Frontal cortex (tissue), 4 donors: ENCODE results near the gene VASN. TPM values are rescaled to one million over a fixed set of nuclear protein-coding genes. Genes with fewer than 3 reads are reported as not detected.
A peak's percentile ranks its signal among the peaks of the same experiment; 100 is the strongest.
"Not testable (repeated sequence)": the region's sequence is repeated elsewhere in the genome, so short reads cannot be mapped to it uniquely, and the experiment has no call there.

Experiments
- DNase-seq, 2 donors: peaks; one replicate each; pipeline ENCODE4 v3.0.0; 2012; ENCODE audit warnings: low spot score in 2 of 2
- FAIRE-seq: peaks from 2 replicates; lab custom pipeline; 2012; peaks lifted over from hg19 to GRCh38; lab: Jason Lieb, UNC
- total RNA-seq: library from RNA; depleted of rRNA; stranded (reverse); fragments of >200 nt; gene quantifications from one replicate; pipeline ENCODE4 v1.2.3, GENCODE V29; 2014
- donor health status: control.
- donor health status: control.
- donor health status: control.

Gene VASN
- total RNA-seq, 1 donor from 2014 or later: 1.6 TPM

DNA sequence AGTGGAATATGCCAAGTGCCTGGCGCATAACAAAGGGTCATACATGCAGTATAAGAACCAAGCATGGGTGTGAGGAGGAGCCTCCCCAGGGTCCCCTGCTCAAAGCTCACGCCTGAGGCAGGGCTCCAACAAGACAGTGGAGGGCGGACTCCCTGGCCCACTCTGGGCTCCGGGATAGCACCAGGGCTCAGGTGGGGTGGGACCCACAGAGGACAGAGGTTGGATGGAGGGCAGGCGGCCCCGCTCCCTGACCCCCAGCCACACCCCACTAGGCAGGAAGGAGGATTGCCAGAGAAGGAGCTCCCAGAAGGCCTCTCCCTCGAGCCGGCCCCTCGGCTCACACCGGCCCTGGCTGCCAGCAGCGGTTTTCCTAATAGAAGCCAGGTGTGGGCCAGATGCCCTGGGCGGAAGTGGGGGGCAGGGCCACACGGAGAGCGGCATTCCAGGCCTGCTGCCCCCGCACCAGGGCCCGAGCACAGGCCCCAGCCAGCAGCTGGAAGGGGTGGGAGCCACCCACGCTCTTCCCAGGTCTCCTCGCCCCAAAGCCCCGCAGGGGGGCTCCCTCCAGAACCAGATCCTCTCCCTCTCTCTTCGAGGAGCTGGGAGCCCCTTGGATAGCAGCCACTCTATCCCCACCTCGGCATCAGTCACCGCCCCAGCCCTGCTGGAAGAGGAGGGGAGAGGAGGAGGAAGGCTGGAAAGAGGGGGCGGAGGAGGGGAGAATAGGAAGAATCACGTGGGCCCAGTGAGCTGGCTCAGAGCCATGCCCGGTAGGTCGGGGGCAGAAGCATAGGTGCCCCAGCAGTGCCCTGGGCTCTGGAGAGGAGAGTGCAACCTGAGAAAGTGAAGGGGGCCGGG is 21.0 kb downstream of the VASN start:
- DNase-seq (no peak), FAIRE-seq (no peak)

- FAIRE-seq (no peak), DNase-seq (no peak)
Observed at GRCh38 chr16:4393240-4393600, 21.6 kb downstream of the VASN start.

GRCh38 chr16:4393850-4394249 is 22.2 kb downstream of the VASN start:
- FAIRE-seq, DNase-seq: not testable (repeated sequence)

GRCh38 chr16:4395055-4395726 is 23.5 kb downstream of the VASN start:
- FAIRE-seq: no peak
- no peak for DNase-seq

DNA sequence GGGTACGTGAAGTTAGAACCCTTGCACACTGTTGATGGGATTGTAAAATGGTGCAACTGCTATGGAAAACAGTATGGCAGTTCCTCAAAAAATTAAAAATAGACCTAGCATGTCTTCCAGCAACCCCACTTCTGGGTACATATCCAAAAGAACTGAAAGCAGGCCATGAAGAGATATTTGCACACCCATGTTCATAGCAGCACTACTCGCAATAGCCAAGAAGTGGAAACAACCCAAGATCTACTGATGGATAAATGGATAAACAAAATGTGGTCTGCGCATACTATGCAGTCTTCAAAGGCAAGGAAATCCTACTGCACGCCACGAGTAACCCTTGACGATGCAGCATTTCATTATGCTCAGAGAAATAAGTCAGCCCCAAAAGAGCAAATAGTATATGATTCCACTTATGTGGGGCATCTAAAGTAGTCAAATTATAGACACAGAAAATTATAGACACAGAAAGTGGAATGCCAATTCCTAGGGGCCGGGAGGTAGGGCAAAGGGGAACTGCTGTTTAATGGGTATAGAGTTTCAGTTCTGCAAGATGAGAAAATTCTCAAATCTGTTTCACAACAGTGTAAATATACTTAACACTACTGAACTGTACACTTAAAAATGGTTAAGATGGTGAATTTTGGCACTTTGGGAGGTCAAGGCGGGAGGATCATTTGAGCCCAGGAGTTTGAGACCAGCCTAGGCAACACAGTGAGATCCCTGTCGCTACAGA is 27.5 kb downstream of the VASN start:
- DNase-seq (no peak), FAIRE-seq (no peak)

DNA sequence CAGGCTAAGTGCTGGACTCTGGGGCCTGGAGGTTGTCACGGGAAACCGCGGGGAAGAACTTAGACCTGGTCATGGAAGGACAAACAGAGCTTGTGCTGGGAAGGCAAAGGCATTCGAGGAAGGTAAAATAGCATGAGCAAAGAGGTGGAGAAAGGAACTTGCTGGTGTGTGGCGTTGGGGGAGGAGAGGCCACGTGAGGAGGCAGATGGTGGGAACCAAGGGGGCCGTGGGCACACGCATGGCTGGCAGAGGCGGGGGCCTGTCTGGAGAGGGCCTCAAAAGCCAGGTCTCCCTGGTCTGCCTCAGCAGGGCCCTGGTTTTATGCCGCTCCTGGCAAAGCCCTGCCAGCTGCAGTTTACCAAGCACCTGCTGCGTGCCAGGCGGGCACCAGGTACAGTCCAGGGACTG is 29.4 kb downstream of the VASN start:
- FAIRE-seq: no peak
- DNase-seq: no peak

- no peak for FAIRE-seq
Observed at GRCh38 chr16:4401510-4401909, 29.9 kb downstream of the VASN start.

DNA sequence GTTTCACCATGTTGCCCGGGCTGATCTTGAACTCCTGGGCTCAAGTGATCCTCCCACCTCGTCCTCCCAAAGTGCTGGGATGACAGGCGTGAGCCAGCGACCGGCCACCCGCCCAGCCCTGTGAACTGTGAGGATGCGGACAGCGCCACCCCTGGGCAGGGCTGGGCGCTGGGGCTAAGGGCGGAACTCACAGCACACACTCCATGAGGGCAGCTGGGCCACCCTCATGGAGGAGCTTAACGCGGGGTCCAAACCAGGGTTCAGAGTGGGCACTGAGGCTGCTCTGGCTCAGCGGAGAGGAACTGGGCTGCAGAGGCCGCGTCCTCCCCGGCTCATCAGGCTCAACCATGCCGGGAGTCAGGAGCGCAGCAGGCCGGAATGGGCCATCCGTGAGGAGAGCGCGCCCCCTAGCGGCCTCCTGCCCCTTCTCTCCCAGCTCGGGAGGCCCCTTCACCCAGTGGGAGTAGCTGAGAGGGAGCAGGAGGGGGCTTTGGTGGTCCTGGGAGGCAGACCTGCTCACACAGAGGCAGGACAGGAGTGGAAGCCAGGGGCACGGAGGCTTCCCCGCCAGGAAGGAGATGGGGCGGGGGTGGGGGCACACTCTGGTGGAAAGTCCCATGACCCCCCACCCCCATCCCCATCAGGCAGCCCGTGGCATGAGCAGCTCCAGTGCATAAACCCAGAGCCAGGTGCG is 30.9 kb downstream of the VASN start:
- peak; percentile 82 to 94 for DNase-seq
- no peak for FAIRE-seq

More at GRCh38 chr16:4401510-4401909, 29.9 kb downstream of the VASN start:
- no peak for DNase-seq

- no peak for FAIRE-seq
- DNase-seq: no peak
Observed at GRCh38 chr16:4403133-4403949, 31.7 kb downstream of the VASN start.

DNA sequence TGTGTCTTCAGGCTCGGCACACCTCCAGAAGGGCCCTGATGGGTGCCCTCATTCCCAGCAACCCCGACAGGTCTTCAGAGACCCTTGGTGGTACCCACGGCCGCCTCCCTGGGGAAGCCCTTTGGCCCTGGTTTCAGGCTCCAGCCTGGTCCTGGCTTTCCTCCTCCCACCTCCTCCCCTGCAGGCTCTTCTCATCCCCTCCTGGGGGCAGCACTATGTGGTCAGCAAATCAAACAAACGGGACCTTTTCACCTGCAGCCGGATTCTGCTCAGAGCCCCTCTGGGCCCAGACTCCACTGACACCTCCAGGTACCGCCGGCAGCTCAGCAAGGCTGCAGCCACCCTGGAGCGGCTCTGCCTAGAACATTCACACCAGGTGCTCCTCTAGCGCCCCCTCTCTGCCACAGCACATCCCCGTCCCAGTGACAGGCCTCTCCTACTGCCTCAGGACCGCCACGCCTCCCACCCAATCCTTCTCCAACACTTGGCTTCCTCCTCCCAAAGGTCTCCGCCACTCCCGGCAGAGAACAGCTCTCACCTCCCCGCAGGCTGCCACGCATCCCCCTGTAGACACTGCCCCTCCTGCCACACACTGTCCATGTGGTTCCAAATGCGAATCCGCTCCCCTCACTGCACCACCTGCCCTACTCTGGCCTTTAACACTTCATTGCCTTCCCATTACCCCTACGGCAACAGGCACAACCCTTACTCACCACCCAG is 32.8 kb downstream of the VASN start:
- DNase-seq (no peak), FAIRE-seq (no peak)

- DNase-seq: no peak
- no peak for FAIRE-seq
Observed at GRCh38 chr16:4404967-4405696, 33.5 kb downstream of the VASN start.

DNA sequence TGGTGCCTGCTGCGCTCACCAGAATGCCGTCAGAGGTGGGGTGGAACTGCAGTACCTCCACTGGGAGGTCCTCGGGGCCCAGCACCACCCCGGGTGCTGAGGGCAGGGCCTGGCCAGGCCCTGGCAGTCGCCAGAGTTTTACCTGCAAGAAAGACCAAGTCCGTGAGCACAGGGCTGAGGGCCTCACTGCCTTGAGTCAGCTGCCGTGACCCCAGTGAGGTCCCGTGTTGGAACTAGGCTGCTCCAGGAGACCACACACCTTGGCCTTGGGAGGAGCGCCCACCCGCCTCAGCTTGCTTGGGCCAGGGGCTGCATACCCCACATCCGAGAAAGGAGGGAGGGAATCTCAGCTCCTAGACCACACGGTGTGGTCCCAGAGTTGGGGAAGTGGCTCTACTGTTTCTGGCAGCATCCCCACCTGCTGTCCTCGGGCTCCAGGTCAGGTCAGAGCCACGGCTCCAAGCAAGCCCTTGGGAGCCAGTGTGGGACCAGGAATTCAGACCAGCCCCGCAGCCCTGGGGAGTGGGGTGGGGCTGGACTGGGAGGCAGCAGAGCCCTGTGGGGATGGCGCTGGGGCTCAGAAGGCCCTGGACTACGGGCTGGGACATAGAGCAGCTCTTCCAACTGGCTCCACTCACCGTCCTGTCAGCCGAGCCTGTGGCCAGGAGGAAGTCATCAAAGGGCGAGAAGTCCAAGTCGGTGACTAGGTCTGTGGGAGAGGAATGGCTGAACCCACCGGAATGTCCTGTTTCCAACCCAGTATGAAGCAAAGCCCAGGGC is 36.1 kb downstream of the VASN start:
- no peak for FAIRE-seq
- no peak for DNase-seq

GRCh38 chr16:4408323-4408690 is 36.7 kb downstream of the VASN start:
- FAIRE-seq (no peak), DNase-seq (no peak)

DNA sequence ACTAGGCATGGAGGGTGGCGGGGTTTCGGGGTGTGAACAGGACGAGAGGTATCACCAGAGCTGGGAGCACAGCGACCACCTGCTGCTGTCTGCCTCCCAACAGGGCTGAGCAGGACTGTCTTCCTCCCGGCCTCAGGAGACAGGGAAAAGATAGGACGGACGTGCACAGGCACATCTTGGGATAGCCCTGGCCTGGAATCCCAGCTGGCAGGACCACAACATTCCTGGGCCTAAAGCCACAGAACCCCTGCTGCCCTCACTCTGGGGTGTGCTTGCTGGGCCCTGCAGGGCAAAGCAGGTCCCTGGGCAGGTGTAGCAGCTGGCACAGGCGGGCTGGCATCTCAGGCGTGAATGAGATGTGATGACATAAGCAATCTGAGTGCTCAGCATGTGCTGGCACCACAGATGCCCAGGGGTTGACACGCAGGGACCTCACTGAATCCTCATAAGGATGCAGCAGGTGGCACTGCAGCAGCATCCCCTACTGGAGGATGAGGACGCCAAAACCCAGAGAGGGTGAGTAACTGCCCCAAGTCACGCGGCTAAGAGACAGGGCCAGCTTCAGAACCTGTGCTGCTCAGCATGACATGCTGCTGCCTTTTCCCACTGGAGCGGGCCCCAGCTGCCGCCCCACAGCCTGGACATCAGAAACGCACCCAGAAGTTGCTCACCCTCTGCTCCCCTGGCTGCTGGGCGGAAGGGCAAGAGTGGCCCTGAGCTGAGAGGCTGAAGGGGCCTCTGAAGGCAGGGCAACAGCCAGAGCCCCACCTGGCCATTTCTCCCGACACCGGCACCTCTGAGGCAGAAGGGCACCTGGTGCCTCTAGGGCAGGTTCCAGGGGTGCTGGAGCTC is 37.7 kb downstream of the VASN start:
- no peak for DNase-seq
- FAIRE-seq: no peak

DNA sequence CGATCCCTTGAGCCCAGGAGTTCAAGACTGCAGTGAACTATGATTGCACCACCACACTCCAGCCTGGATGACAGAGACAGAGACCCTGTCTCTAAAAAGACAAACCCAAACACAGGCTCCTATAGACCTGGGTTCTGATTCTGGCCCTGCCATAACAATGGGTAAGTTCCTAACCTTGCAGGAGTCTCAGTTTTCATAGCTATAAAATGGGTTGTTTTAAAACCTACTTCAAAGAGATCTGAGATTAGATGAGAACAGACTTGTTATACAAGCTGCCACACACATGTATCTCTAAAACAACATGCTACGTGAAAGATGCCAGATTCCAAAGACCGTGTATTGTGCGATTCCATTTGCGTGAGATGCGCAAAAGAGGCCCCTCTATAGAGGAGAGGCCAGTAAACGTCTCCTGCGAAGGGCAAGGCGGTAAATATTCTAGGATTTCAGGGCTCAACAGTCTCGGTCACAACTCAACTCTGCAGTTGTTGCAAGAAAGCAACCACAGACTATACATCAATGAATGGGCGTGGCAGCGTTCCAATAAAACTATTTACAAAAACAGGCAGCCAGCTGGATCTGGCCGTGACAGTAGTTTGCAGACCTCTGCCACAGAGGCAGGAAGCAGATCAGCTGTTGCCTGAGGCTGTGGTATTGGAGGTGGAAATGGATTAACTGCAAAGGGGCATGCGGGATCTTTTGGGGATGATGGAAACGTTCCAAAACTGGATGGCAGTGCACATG is 38.9 kb downstream of the VASN start:
- FAIRE-seq: no peak
- DNase-seq: peak in 1 of 2 donors; percentile 64

DNA sequence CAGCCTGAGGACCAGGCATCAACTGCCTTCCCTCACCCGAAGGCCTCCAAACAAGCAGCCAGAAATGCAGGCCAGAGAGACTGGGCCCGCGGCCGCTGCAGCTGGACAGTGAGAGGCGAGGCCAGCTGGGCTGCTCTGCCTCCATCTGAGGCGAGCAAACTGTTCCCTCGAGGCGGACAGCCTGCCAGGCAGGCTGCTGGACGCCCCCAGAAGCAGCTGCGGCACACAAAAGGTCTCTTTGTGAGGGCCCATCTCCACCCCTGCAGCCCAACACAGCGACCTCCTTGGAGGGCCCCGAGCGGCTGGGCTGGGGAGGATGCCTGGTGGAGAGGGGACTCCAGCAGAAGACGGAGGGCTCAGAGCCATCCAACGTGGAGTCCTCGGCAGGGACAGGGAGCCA is 40.0 kb downstream of the VASN start:
- FAIRE-seq (no peak), DNase-seq (peak; percentile 82 to 87)
